GM19395 (cell line): Measurements from ENCODE around the gene TMEM106A.
"Not testable (repeated sequence)": the region's sequence is repeated elsewhere in the genome, so short reads cannot be mapped to it uniquely, and the experiment has no call there.

Experiments
- ATAC-seq: cut with Tn5 transposase; IDR thresholded peaks from one replicate; pipeline ENCODE4 v1.9.1; 2021; ENCODE audit warnings: mild to moderate bottlenecking, moderate library complexity; ENCODE audit not compliant: unreplicated experiment

Gene TMEM106A

GRCh38 chr17:43211480-43212402 lies at the start of gene TMEM106A:
TSS of gene TMEM106A (plus strand) at chr17:43211875. CDS start at chr17:43213042, 1,167 bp downstream.
- ATAC-seq: peak; percentile 74

- ATAC-seq: not testable (repeated sequence)
Observed at GRCh38 chr17:43165971-43166370, 45.7 kb upstream of the TMEM106A start.

GRCh38 chr17:43169561-43170139 lies 42.0 kb upstream of the TMEM106A start:
- ATAC-seq: peak; percentile 35

- ATAC-seq: peak; percentile 71
Observed at GRCh38 chr17:43170140-43170765, 41.4 kb upstream of the TMEM106A start.

- ATAC-seq: peak; percentile 76
Observed at GRCh38 chr17:43170766-43171585, 40.7 kb upstream of the TMEM106A start, which contains the start of gene NBR1. TSS of gene NBR1 (plus strand) at chr17:43171214. CDS start at chr17:43175800, 4,586 bp downstream.

GRCh38 chr17:43171586-43172487 lies 39.8 kb upstream of the TMEM106A start:
- ATAC-seq: no peak

GRCh38 chr17:43175213-43176118 lies 36.2 kb upstream of the TMEM106A start:
- no peak for ATAC-seq

- no peak for ATAC-seq
Observed at GRCh38 chr17:43176119-43176570, 35.5 kb upstream of the TMEM106A start.

- ATAC-seq: no peak
Observed at GRCh38 chr17:43183921-43184320, 27.8 kb upstream of the TMEM106A start.

GRCh38 chr17:43186656-43187055 lies 25.0 kb upstream of the TMEM106A start:
- not testable (repeated sequence) for ATAC-seq

GRCh38 chr17:43193251-43193650 lies 18.4 kb upstream of the TMEM106A start:
- ATAC-seq: no peak

GRCh38 chr17:43199633-43200032 lies 12.0 kb upstream of the TMEM106A start:
- ATAC-seq: no peak

- no peak for ATAC-seq
Observed at GRCh38 chr17:43200127-43200526, 11.5 kb upstream of the TMEM106A start.

GRCh38 chr17:43203013-43203412 lies 8.7 kb upstream of the TMEM106A start:
- not testable (repeated sequence) for ATAC-seq

GRCh38 chr17:43210576-43210975 lies 1.1 kb upstream of the TMEM106A start:
- ATAC-seq: no peak

GRCh38 chr17:43211123-43211479 lies 574 bp upstream of the TMEM106A start:
- ATAC-seq: no peak

- ATAC-seq: peak; percentile 32
Observed at GRCh38 chr17:43212641-43213490, 1.2 kb downstream of the TMEM106A start.

- no peak for ATAC-seq
Observed at GRCh38 chr17:43213545-43213944, 1.9 kb downstream of the TMEM106A start.
